ENCODE measurements around the gene CLDN2. TPM values are rescaled to one million over a fixed set of nuclear protein-coding genes. Genes with fewer than 3 reads are reported as not detected.

Gene CLDN2
- total and polyA plus RNA-seq, 2 of the 13 experiments (the other 11 are each of a cell fraction or from before 2014, with no cell fraction given): 1.3 to 1.5 TPM

DNA sequence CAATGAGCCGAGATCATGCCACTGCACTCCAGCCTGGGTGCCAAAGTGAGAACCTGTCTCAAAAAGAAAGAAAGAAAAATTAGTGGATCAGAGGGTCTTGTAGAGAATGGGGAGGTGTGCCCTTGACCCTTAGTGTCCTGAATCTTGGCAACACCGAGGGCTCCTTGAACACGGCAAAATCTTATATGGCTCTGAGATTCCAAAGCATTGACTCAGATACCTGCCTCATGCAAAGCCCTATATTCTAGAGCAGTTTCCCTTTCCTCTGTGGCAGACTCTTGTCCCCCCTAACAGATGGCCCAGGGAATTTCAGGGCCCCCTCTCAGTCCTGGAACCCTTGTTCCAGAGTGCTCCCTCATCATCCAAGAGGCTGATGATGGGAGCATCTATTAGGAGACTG lies 6.8 kb downstream of the CLDN2 start:
- no peaks in the 10 kb centered on the region for H3K79me2 ChIP-seq (ENCODE audit: insufficient read depth, low read length)
- FAIRE-seq (no peak), ATAC-seq (no peak), DNase-seq (ENCODE audit: low spot score) (no peak)
- in situ Hi-C loops (cut with HindIII; ENCODE audit: extremely low pct_ligation_motif_present, low pct_unique_long_range_greater_than_20kb) (no loop called here), intact Hi-C loops (cut with micrococcal nuclease; ENCODE audit: unreplicated experiment) (no loop called here)
- ChIA-PET POLR2A (interaction anchor here (1.0 kb wide), 1 partner anchor 26 kb away, joined by 7 read pairs; no protein-coding TSS in a partner anchor), CTCF (ENCODE audit: low intra/inter-chr PET ratio, low total read pairs) (no interaction called here)
- H3K36me3 ChIP-seq (replicated peaks in 1 of 2; ENCODE audit: control insufficient read depth in 1 of 2, insufficient read depth in 2 of 2, low read length in 2 of 2): no peaks in the 10 kb centered on the region
- H4K20me1 ChIP-seq (ENCODE audit: insufficient read depth, low read length): no peaks in the 10 kb centered on the region
- no peak overlapping the region for H2AFZ ChIP-seq (ENCODE audit: low read length)
- TF ChIP-seq MIXL1 (CRISPR knock-in tag; IDR thresholded peaks at IDR 0.05) (no peak), ARID5B (CRISPR knock-in tag; IDR thresholded peaks at IDR 0.05) (no peak), LBX2 (CRISPR knock-in tag; IDR thresholded peaks at IDR 0.05; ENCODE audit: borderline replicate concordance) (no peak), ZNF660 (CRISPR knock-in tag; IDR thresholded peaks at IDR 0.05; ENCODE audit: borderline replicate concordance, low read depth) (no peak), SP2 (CRISPR knock-in tag; IDR thresholded peaks at IDR 0.05) (no peak), ZBTB7B (CRISPR knock-in tag; IDR thresholded peaks at IDR 0.05) (no peak), ZNF576 (CRISPR knock-in tag; IDR thresholded peaks at IDR 0.05) (no peak)
- TF ChIP-seq, protein P1, sequence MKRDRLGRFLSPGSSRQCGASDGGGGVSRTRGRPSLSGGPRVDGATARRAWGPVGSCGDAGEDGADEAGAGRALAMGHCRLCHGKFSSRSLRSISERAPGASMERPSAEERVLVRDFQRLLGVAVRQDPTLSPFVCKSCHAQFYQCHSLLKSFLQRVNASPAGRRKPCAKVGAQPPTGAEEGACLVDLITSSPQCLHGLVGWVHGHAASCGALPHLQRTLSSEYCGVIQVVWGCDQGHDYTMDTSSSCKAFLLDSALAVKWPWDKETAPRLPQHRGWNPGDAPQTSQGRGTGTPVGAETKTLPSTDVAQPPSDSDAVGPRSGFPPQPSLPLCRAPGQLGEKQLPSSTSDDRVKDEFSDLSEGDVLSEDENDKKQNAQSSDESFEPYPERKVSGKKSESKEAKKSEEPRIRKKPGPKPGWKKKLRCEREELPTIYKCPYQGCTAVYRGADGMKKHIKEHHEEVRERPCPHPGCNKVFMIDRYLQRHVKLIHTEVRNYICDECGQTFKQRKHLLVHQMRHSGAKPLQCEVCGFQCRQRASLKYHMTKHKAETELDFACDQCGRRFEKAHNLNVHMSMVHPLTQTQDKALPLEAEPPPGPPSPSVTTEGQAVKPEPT (CRISPR knock-in tag; IDR thresholded peaks at IDR 0.05; ENCODE audit: low read depth): no peak
- H3K4me1 ChIP-seq (ENCODE audit: insufficient read depth, low read length): peaks cover 42% of the 10 kb centered on the region
- H3K9ac ChIP-seq (ENCODE audit: insufficient read depth, low read depth, low read length): no peak overlapping the region
- H3K4me3 ChIP-seq (replicated peaks in 1 of 3; ENCODE audit: insufficient read depth in 1 of 3, low read depth in 2 of 3, low read length in 3 of 3): no peak overlapping the region
- H3K9me3 ChIP-seq (ENCODE audit: low read length): no peaks in the 10 kb centered on the region
- no TSS peak for BruUV-seq (replicated peaks)
- H3K27ac ChIP-seq (ENCODE audit: extremely low read length, insufficient read depth, low read length): no peak overlapping the region
- WGBS (ENCODE audit: low lambda C conversion rate): 86% methylated on average over 3 of the region's 3 CpGs
- H3K4me2 ChIP-seq (ENCODE audit: low read depth, low read length): no peak overlapping the region
- H3K27me3 ChIP-seq (ENCODE audit: control insufficient read depth in 1 of 2, insufficient read depth in 2 of 2, low read length in 2 of 2): no peaks in the 10 kb centered on the region

Measured in HepG2 (cell line).